CMK (cell line): ENCODE results near the gene SPATS2.
"Not testable (repeated sequence)": the region's sequence is repeated elsewhere in the genome, so short reads cannot be mapped to it uniquely, and the experiment has no call there.

Experiments used
- DNase-seq: peaks from one replicate; pipeline ENCODE4 v3.0.0-alpha.2; 2010; ENCODE audit warnings: low read depth

The SPATS2 gene

DNA sequence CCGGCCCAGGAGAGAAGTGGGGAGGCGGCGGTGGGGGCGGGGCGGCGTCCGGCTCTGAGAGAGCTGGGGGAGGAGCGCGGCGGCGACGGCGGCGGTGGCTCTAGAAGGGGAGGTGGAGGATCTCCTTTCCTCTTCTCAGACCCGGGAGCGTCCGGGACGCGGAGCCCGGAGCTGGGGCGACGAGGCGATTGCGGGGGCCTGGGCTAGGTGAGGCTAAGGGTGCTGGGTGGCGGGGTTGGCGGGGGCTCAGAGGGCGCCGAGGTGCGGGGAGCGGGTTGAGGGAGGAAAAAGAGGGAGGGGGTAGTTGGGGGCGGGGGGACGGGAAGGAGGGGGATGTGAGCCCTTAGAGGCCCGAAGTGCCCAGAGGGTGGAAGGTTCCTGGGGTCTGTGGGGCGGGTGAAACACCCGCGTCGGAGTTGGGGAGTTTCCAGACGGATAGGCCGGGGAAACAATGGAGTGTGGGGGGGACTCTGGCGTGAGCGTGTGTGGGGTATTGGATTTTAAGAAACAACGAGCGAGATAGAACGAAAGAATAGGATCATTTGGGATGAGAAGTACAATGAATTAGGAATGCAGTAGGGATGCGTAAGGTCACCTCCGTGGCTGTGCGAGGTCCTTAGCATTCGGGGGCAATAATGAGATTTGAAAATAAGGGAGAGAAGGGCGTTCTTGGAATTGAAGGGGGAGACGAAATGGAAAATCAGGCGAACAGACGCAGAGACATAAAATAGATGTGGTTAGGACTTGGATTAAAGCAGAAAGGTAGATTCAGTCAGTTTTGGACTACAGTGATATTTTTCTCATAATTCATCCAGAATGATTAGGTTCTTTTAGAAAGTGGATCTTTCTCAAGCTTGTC, at the start of gene SPATS2:
Gene SPATS2 (plus strand): TSS at position 82 of the 859 bp plus-strand sequence. CDS start 93,551 bp downstream, outside the sequence.
- DNase-seq: no peak

DNA sequence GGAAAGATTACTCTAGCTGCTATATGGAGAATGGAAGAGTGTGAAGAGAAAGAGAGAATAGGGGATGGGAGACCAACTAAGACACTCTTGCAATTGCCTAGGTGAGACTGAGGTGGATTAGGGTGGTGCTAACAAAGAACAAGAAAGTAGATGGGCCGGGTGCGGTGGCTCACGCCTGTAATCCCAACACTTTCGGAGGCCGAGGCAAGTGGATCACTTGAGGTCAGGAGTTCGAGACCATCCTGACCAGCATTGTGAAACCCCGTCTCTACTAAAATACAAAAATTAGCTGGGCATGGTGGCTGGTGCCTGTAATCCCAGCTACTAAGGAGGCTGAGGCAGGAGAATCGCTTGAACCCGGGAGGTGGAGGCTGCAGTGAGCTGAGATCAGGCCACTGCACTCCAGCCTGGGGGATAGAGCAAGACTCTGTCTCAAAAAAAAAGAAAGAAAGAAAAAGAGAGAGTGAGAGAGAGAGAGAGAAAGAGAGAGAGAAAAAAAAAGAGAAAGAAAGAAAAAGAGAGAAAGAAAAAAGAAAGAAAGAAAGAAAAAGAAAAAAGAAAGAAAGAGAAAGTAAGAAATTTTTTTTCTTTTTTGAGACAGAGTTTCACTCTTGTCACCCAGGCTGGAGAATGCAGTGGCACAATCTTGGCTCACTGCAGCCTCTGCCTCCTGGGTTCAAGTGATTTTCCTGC, 46.7 kb upstream of the SPATS2 start:
- not testable (repeated sequence) for DNase-seq

DNA sequence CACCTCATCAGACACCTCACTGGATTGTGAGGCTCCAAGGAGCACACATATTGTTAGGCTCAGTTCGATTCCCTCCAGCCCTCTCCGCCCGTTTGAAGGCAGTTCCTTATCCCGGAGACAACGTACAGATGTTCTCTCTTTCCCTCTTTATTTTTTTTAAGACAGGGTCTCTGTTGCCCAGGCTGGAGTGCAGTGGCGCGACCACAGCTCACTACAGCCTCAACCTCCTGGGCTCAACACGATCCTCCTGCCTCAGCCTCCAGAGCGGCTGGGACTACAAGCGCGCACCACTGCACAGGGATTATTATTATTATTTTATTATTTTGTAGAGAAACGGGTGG, 44.9 kb upstream of the SPATS2 start:
- DNase-seq: no peak

DNA sequence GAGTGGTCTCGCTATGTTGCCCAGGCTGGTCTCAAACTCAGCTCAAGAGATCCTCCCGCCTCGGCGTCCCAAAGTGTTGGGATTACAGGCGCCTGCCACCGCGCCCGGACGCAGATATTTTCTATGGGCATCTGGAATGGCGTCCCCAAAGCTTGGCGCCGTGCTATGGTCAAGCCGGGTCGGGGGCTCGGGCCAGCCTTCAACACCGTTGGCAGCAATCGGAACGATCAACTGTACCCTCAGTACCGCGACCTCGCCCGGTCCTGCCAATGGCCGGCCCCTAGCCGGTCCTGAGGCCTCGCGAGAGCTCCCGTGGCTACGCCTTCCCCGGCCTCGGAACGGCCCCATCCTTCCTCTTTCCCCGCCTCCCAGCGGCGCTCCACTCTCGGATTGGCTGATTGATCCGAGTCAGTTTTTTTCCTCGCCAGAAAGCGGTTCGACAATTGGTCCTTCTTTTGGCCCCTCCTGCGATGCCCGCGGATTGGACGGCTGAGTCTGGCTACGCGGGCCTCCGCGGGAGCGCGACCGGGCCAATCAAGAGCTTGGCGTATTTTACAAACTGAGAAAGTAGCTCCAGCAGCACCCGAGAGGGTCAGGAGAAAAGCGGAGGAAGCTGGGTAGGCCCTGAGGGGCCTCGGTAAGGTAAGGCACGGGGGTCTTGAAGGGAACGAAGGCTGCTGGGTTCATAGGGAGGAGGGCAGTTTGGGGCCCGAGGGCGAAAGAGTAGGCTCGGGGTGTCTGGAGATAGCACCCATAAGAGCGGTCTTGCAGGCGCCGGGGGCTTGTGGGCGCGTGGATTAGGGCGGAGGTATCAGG, 44.3 kb upstream of the SPATS2 start, which contains the start of gene TROAP:
Gene TROAP (plus strand): TSS at position 548 of the 816 bp plus-strand sequence. CDS start 354 bp downstream, outside the sequence.
- DNase-seq: peak; percentile 95

DNA sequence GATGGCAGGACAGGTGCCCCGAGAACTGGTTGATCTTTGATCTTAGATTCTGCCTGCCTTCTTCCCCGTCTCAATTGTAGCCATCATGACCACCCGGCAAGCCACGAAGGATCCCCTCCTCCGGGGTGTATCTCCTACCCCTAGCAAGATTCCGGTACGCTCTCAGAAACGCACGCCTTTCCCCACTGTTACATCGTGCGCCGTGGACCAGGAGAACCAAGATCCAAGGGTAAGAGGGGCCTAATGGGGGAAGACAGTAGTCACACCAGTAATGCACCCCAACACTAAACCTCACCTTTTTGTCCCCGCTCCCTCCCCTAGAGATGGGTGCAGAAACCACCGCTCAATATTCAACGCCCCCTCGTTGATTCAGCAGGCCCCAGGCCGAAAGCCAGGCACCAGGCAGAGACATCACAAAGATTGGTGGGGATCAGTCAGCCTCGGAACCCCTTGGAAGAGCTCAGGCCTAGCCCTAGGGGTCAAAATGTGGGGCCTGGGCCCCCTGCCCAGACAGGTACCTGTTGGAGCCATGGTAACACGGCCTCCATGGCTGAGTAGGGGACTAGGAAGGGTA, 43.7 kb upstream of the SPATS2 start:
- DNase-seq: no peak

DNA sequence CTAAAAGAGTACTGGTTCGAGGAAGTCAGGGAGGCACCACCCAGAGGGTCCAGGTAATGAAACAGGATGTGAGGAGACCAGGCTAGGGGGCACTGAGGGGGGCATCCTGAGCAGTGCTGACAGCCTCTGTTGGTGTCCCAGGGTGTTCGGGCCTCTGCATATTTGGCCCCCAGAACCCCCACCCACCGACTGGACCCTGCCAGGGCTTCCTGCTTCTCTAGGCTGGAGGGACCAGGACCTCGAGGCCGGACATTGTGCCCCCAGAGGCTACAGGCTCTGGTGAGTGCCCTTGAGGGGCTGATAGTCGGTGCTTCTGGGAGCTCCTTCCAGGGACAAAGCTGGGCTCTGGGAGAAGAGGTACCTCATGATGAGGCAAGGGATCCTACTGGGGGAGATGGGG, 41.7 kb upstream of the SPATS2 start:
- DNase-seq: no peak

DNA sequence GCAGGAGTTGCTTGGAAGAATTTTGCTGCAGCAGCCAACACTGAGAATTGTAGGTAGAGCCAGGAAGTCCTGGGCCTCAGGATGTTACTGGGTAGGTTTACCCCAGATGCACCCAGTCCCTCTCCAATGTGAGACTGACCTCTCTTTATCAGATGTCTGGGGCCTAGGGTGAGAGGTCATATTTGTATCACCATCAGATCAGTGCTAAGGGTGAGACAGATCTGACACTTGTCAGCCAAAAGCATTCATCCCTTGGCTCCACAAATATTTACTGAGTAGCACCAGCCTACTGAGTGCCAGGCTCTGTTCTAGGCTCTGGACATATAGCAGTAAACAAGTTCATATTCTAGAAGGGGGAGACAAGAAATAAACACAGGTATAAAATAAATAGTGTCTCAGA, 39.9 kb upstream of the SPATS2 start:
- no peak for DNase-seq

DNA sequence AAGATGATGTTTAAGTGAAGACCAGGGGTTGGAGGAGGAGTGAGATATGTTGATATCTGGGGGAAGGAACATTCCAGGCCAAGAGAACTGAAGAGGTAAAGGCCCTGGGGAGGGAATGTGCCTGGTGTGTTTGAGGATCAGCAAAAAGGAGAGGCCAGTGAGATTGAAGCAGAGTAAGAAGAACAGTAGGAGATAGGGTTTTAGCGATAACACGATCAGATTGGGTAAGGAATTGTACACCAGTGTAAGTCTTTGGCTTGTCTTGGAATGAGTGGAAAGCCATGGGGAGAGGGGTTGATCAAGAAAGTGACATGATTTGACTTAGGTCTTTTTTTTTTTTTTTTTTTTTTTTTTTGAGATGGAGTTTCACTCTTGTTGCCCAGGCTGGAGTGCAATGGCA, 39.4 kb upstream of the SPATS2 start:
- no peak for DNase-seq

DNA sequence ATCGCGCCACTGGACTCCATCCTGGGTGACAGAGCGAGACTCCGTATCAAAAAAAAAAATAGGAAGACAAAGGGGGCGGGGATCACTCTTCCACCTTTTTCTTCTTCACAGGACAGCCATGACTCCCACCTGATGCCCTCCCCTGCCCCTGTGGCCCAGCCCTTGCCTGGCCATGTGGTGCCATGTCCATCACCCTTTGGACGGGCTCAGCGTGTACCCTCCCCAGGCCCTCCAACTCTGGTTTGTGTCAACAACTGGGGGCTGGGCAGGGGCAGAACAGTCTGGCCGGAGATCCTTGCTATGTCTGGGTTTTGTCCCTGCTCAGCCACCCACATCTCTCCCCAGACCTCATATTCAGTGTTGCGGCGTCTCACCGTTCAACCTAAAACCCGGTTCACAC, 38.4 kb upstream of the SPATS2 start:
- no peak for DNase-seq

DNA sequence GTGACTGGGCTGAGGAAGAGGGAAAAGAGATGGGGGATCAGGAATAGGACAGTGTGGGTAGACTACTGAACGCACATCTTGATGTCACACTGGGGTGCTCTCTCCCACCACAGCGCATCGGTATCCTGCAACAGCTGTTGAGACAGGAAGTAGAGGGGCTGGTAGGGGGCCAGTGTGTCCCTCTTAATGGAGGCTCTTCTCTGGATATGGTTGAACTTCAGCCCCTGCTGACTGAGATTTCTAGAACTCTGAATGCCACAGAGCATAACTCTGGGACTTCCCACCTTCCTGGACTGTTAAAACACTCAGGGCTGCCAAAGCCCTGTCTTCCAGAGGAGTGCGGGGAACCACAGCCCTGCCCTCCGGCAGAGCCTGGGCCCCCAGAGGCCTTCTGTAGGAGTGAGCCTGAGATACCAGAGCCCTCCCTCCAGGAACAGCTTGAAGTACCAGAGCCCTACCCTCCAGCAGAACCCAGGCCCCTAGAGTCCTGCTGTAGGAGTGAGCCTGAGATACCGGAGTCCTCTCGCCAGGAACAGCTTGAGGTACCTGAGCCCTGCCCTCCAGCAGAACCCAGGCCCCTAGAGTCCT, 37.1 kb upstream of the SPATS2 start:
- DNase-seq: no peak

DNA sequence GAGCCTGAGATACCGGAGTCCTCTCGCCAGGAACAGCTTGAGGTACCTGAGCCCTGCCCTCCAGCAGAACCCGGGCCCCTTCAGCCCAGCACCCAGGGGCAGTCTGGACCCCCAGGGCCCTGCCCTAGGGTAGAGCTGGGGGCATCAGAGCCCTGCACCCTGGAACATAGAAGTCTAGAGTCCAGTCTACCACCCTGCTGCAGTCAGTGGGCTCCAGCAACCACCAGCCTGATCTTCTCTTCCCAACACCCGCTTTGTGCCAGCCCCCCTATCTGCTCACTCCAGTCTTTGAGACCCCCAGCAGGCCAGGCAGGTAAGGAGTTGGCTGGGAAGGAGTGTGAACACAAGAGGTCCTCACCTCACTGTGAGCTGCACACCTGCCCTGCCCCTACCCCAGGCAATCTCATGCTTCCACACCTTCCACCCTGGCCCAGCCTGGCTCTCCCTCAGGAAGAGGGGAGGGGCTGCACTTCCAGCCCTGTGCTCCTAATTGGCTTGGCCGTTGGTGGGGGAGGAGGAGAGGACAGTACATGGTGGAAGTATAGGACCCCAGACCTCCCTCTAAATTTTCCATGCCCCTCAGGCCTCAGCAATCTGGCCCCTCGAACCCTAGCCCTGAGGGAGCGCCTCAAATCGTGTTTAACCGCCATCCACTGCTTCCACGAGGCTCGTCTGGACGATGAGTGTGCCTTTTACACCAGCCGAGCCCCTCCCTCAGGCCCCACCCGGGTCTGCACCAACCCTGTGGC, 36.5 kb upstream of the SPATS2 start:
- no peak for DNase-seq

DNA sequence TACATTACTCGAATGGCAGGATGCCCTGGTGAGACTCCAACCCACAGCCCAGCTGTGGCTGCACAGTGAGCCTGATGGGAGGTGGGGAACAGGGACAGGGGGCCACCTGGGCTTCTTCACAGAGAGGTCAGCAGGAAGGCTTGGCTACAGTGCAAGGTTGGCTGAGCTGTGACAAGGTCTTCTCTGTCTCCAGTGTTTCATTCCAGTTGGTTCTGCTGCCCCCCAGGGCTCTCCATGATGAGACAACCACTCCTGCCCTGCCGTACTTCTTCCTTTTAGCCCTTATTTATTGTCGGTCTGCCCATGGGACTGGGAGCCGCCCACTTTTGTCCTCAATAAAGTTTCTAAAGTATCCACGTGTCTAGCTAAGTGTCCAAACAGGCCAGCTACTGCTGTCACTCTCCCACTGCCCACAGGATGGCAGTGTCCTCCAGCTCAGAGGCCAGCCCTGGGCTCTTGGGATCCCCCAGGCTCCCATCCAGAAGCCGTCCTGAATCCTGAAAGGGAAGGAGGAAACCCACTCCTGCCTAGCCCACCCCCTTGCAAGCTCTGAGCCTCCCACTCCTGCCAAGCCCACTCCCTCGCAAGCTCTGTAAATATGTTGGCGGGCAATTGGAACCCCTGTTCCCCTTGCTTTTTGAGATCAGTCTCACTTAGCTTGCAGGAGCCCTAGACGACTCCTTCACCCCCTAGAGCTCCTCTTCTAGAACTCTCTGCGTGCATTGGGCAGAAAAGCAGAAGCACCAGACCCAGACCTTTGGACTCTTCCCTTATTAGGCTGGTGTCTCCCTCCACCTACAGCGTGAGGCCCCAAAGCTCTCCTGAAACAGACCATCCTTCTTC, 35.7 kb upstream of the SPATS2 start:
- no peak for DNase-seq

DNA sequence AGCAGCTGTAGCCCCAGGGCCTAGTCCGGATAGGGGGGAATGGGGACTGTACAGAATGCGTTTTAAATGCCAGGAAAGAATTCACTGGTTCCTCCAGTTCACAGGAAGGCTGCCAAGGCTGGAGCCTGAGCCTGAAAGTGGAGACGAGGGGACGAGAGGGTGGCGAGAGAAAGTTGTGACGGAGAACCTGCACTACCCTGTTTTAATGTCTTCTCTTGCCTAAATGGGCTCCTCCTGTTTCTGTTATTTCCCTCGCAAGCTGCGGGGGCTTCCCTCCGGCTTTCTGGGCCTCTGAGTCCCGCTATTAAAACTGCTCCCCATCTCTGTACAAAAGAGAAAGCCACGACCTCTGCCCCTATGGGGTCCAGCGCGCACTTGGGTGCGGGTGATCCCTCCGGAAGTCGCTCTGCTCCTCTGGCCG, 34.8 kb upstream of the SPATS2 start:
- no peak for DNase-seq

DNA sequence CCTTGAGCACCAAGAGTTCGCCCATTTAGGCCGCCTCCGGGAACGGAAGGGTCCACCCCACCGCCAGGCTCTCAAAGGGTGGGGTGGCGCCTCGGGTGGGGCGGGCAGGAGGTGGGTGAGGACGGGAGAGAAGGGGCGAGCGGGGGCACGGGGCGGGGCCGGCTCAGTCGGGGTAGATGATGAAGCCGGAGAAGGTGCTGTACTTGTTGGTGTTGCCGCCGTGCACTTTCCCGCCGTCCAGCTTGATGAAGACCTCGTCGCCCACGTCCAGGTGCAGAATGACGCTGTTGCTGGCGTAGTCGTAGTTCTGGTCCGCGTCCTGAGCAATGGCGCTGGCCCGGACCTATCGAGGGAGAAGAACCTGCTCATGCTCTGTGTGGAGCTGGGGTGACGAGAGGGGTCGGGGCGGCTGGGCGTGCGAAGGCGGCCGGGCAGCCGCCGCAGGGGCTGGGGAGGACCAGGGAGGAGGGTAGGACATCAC, 34.3 kb upstream of the SPATS2 start:
- DNase-seq: no peak

DNA sequence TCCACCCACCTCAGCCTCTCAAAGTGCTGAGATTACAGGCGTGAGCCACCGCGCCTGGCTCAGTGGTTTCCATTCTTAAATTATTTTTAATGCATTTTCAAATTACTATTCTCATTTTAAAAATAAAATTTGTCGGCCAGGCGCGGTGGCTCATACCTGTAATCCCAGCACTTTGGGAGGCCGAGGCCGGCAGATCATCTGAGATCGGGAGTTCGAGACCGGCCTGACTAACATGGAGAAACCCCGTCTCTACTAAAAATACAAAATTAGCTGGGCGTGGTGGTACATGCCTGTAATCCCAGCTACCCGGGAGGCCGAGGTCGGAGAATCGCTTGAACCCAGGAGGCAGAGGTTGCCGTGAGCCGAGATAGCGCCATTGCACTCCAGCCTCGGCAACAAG, 33.5 kb upstream of the SPATS2 start:
- DNase-seq: not testable (repeated sequence)

DNA sequence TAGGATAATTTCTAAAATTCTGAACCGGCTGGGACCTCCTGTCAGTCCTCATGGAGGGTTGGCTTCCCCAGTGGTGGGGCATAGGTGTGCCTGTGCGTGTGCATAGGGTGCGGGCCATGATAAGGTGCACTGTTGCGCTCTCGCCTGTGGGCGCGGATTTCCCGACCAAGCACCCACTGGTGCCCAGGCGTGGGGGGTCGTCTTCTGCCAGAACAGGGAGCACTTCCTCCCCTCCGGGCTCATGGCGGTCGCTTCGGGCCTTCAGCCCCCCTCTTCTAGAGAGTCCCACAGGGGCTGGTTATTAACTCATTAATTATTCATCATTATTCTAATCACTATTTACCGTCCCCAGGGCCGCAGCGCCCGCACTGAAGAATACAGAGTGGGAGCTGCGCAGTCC, 33.0 kb upstream of the SPATS2 start:
- DNase-seq: no peak

DNA sequence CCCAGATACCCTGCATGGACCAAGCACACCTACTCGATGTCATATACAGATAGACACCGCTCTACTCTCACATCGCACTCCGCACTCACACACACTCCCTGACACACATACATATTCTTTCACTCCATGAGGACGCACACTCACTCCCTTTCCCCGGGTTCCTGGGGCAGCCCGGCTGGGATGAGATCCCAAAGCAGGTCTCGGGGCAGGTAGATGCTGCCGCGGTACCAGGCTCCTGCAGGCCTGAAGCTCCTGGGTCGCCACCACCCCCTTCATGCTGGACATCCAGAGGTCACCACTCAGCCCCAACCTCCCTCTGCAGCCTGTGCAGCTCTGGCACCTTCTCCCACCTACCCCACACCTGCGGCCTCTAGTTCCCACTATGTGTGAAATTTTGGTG, 32.6 kb upstream of the SPATS2 start:
- no peak for DNase-seq

DNA sequence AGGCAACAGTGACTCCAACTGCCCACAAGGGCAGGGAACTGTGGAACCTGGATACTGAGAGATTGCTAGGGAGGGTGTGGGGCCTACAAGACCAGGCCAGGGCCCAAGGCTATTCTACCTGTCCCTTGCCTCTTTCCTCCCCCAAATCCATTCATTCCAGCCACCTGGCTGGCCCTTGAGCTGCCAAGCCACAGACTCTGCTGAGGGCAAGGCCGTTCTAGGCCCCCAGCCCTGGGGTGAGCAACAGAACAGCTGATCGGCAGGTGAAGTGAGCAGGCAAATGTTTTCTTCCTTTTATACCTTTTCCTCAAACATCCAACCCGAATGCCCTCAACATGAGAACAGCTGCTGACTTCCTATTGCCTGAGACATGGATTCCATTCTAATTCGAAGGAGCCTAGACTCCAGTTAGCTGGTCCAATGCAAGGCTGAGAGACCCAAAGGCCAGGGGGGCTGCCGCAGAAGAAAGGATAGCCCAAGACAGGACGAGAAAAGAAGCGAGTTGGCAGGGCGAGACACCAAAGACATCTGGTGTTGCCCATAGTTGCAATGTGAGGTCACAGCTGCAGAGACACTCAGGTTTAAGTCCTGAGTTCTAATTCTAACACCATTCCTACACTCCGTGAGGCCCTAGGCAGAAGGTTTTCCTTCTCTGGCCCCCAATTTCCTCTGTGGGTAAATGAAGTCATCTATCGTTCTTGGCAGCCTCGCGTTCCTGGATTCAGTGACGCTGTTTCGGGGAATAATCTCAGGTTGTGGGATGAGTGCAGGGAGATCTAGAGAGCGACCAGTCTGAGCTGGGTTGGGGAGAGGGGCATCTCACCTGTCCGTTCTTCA, 31.9 kb upstream of the SPATS2 start:
- DNase-seq: no peak
